ENCODE data around the gene CGB5. TPM values are rescaled to one million over a fixed set of nuclear protein-coding genes. Genes with fewer than 3 reads are reported as not detected.

Gene CGB5
- polyA plus RNA-seq, 3 donors = not detected

DNA sequence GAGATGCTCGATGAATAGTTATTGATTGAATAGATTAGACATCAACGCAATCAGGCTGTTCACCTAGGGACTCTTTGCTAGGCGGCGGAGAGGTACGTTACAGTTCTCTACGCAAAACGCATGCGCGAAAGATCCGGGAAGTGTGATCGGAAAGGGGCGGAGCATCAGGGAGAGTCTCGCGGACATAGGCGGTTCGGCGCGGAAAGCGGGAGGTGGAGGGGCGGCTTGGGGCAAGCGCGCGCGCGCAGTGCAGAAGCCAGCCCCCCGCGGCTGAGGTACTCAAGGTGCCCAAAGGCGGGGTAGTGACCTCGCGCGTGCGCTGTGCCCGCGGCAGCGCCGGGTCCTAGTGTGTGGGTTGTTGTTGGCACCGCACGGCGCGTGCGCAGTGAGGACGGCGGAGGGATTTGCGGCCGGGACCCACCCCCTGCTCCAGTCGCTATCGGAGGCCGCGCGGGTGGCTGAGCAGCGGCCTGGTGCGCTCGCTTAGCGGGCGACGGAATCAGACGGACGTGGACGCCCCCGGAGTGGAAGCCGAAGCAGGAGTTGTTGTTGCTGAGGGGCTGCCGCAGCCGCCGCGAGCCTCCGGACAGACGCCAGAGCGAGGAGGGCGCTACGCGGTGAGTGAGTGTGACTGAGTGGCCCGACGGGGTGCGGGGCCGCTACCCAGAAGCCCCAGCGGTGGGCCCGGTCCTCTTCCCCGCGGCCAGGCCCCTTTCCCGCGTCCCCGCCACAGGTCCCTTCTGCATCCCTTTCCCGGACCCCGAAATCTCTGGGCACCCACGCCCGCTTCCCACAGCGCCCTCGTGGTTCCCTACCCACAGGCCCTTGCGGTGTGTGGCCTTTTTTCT is 41.6 kb downstream of the CGB5 start, which contains the start of gene SNRNP70:
SNRNP70 (plus strand) TSS at position 432 of the 848 bp plus-strand sequence. CDS start 964 bp downstream, outside the sequence.
- DNase-seq (ENCODE audit: low read depth in 3 of 3, low spot score in 2 of 3) = peak; percentile 96 to 98 (median 97)

DNA sequence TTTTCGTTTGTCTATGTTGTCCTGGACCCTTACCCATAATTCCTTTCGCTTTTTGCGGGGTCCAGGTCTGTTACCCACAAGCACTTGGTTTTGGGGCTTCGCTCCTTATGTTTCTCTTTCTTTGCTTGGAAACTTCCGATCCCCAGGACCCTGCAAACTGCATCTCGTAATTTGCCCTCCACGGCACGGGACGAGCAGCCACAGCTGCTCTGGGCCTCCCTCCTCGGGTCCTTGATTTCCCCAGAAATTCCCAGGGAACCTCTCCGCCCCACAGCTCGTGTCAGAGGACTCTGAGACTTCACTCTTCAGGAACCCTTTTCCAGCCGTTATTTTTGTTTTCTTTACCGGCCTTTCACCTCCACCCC is 42.2 kb downstream of the CGB5 start:
- no peak for DNase-seq (ENCODE audit: low read depth in 3 of 3, low spot score in 2 of 3)

DNA sequence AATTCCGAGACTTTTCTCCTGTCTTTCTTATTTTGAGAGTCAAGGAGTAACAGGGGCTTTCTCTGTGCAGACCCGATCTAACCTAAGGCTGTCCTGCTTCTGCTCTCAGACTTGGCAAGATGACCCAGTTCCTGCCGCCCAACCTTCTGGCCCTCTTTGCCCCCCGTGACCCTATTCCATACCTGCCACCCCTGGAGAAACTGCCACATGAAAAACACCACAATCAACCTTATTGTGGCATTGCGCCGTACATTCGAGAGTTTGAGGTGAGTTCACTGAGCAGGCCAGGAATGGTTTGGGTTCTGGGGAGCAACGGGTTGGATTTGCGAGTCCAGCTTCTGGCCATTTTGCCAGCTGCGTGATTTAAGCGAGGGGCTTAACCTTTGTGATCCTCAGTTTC is 42.6 kb downstream of the CGB5 start:
- no peak for DNase-seq (ENCODE audit: low read depth in 3 of 3, low spot score in 2 of 3)

DNA sequence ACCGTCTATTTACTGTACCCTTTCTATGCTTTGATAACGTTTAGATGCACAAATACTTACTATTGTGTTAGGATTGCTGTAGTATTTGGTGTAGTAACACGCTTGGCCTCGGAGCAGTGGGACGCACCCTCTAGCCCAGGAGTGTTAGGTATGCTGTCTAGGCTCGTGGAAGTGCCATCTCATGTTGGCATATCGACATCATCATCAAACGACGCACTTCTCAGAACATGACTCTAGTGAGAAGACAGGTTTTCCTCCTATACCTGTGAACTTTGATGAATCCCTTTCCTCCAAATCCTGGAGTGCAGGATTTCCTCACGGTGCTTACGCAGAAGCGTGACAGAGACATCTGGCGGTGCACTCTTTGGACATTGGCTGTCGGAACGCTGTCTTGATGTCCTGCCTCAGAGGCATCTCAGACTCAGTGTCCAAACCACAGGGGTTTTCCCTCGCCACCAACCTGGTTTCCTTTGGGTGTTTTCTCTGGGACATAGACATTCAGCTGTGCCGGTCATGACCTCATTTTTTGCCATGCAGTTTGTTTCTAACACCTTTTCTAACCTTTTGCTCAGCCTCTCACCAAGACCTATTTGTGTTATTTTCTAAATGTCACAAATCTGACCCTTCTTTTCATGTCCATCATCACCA is 47.9 kb downstream of the CGB5 start:
- DNase-seq (ENCODE audit: low read depth in 3 of 3, low spot score in 2 of 3) = no peak

DNA sequence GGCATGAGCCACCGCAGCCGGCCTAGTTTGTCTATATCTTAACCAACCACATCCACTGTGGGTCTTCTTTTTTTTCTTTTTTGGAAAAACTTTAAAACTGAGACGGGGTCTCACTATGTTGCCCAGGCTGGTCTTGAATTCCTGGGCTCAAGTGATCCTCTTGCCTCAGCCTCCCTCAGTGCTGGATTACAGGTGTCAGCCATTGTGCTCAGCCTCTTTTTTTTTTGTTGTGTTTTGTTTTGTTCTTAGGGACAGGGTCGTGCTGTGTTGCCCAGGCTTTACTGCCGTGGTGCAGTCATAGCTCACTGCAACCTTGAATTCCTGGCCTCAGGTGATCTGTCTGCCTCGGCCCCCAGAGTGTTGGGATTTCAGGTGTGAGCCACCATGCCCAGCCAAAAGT is 49.0 kb downstream of the CGB5 start:
- no peak for DNase-seq (ENCODE audit: low read depth in 3 of 3, low spot score in 2 of 3)

Other genes starting within 250 kb of the CGB5 start
- 10 to 100 TPM; 28.5 to 34.9 (median 28.8) TPM for gene BCAT2, start 232.8 kb upstream of the CGB5 start, polyA plus RNA-seq (ENCODE audit: insufficient read length in 3 of 3)
- 10 to 100 TPM; 24.0 to 30.9 (median 27.9) TPM for gene HSD17B14, start 207.4 kb upstream of the CGB5 start, polyA plus RNA-seq (ENCODE audit: insufficient read length in 3 of 3)
- 10 to 100 TPM; 17.4 to 19.8 (median 17.6) TPM for gene PLEKHA4, start 175.2 kb upstream of the CGB5 start, polyA plus RNA-seq (ENCODE audit: insufficient read length in 3 of 3)
- 10 to 100 TPM; 34.7 to 48.1 (median 35.8) TPM for gene PPP1R15A, start 171.4 kb upstream of the CGB5 start, polyA plus RNA-seq (ENCODE audit: insufficient read length in 3 of 3)
- 1 to 10 TPM in 1 of 3 donors, under 1 TPM in 2; 0.72 to 1.9 (median 0.93) TPM for gene TULP2, start 145.1 kb upstream of the CGB5 start, polyA plus RNA-seq (ENCODE audit: insufficient read length in 3 of 3)
- 100 to 1,000 TPM; 229 to 276 (median 263) TPM for gene NUCB1, start 143.5 kb upstream of the CGB5 start, polyA plus RNA-seq (ENCODE audit: insufficient read length in 3 of 3)
- gene DHDH, start 110.1 kb upstream of the CGB5 start, polyA plus RNA-seq (ENCODE audit: insufficient read length in 3 of 3) = 1 to 10 TPM; 4.6 to 7.4 (median 5.9) TPM
- gene BAX, start 89.0 kb upstream of the CGB5 start, polyA plus RNA-seq (ENCODE audit: insufficient read length in 3 of 3) = 10 to 100 TPM; 47.8 to 70.2 (median 65.9) TPM
- 1,000 to 10,000 TPM; 2,018 to 2,741 (median 2,584) TPM for gene FTL, start 78.5 kb upstream of the CGB5 start, polyA plus RNA-seq (ENCODE audit: insufficient read length in 3 of 3)
- 10 to 100 TPM; 35.6 to 38.8 (median 36.1) TPM for gene GYS1, start 50.5 kb upstream of the CGB5 start, polyA plus RNA-seq (ENCODE audit: insufficient read length in 3 of 3)
- 10 to 100 TPM; 79.2 to 96.2 (median 86.9) TPM for gene RUVBL2, start 50.0 kb upstream of the CGB5 start, polyA plus RNA-seq (ENCODE audit: insufficient read length in 3 of 3)
- gene LHB, start 26.8 kb upstream of the CGB5 start, polyA plus RNA-seq (ENCODE audit: insufficient read length in 3 of 3) = not detected
- not detected for gene CGB3, start 19.5 kb upstream of the CGB5 start, polyA plus RNA-seq (ENCODE audit: insufficient read length in 3 of 3)
- not detected for gene CGB2, start 12.0 kb upstream of the CGB5 start, polyA plus RNA-seq (ENCODE audit: insufficient read length in 3 of 3)
- gene CGB1, start 7.0 kb upstream of the CGB5 start, polyA plus RNA-seq (ENCODE audit: insufficient read length in 3 of 3) = not detected
- not detected for gene CGB8, start 5.3 kb downstream of the CGB5 start, polyA plus RNA-seq (ENCODE audit: insufficient read length in 3 of 3)
- under 1 TPM; 0.78 to 0.94 (median 0.93) TPM for gene CGB7, start 13.9 kb downstream of the CGB5 start, polyA plus RNA-seq (ENCODE audit: insufficient read length in 3 of 3)
- 1 to 10 TPM; 2.4 to 2.7 (median 2.5) TPM for gene NTF4, start 21.0 kb downstream of the CGB5 start, polyA plus RNA-seq (ENCODE audit: insufficient read length in 3 of 3)
- gene KCNA7, start 28.9 kb downstream of the CGB5 start, polyA plus RNA-seq (ENCODE audit: insufficient read length in 3 of 3) = under 1 TPM; 0.04 TPM
- gene SNRNP70, start 41.6 kb downstream of the CGB5 start, polyA plus RNA-seq (ENCODE audit: insufficient read length in 3 of 3) = 100 to 1,000 TPM; 243 to 292 (median 271) TPM
- 1 to 10 TPM; 6.5 to 6.7 (median 6.6) TPM for gene LIN7B, start 70.5 kb downstream of the CGB5 start, polyA plus RNA-seq (ENCODE audit: insufficient read length in 3 of 3)
- under 1 TPM; 0.39 to 0.80 (median 0.74) TPM for gene C19orf73, start 75.3 kb downstream of the CGB5 start, polyA plus RNA-seq (ENCODE audit: insufficient read length in 3 of 3)
- 1 to 10 TPM; 4.6 to 5.4 (median 4.9) TPM for gene PPFIA3, start 75.7 kb downstream of the CGB5 start, polyA plus RNA-seq (ENCODE audit: insufficient read length in 3 of 3)
- 10 to 100 TPM; 29.8 to 36.1 (median 35.5) TPM for gene HRC, start 111.5 kb downstream of the CGB5 start, polyA plus RNA-seq (ENCODE audit: insufficient read length in 3 of 3)
- 10 to 100 TPM; 19.8 to 25.4 (median 20.0) TPM for gene TRPM4, start 113.9 kb downstream of the CGB5 start, polyA plus RNA-seq (ENCODE audit: insufficient read length in 3 of 3)